Esophagus squamous epithelium (tissue), 4 donors: ENCODE results near the gene ERC1.

Experiments
- CTCF ChIP-seq, 6 experiments: fragments of 450-650 bp in 4 of 6; fragments of 200-600 bp in 2 of 6; sonication (generic) in 2 of 6; IDR thresholded peaks; one replicate each; pipeline ENCODE4 v1.5.1; 2016 to 2019; ENCODE audit warnings: antibody characterized with exemption in 6 of 6, mild to moderate bottlenecking in 4 of 6, moderate library complexity in 4 of 6
- POLR2A ChIP-seq, 4 donors: fragments of 450-650 bp; IDR thresholded peaks; one replicate each; pipeline ENCODE4 v1.6.1; 2017; ENCODE audit warnings: antibody characterized with exemption in 4 of 4, mild to moderate bottlenecking in 4 of 4, moderate library complexity in 3 of 4

- TF ChIP-seq CTCF (IDR thresholded peaks at IDR 0.05) (peak; percentile 96 to 99 (median 98)), POLR2A (IDR thresholded peaks at IDR 0.05) (peak in 2 of 4 donors; percentile 40 to 67)
Observed at GRCh38 chr12:949453-950191, 41.4 kb upstream of the ERC1 start, which contains the start of gene RAD52.
